GM12864 (cell line): Measurements from ENCODE around the gene CMTM6.

Source experiments
- DNase-seq: peaks from one replicate; pipeline ENCODE4 v3.0.0-alpha.2; 2011; ENCODE audit warnings: low read depth
- H3K4me3 ChIP-seq: 2 replicates; pipeline ENCODE4 v1.5.1; 2011; ENCODE audit warnings: mild to moderate bottlenecking, low read depth, low read length, control low read depth
- CTCF ChIP-seq: IDR thresholded peaks from 2 replicates; pipeline ENCODE4 v1.5.1; 2011; ENCODE audit warnings: low read depth, mild to moderate bottlenecking, moderate library complexity, low read length, control low read depth, inconsistent platforms; ENCODE audit errors: missing control alignments

The CMTM6 gene

GRCh38 chr3:32435911-32436815, 66.5 kb downstream of the CMTM6 start:
- no peak for DNase-seq
- no peak overlapping the region for H3K4me3 ChIP-seq
- TF ChIP-seq CTCF = no peak

DNA sequence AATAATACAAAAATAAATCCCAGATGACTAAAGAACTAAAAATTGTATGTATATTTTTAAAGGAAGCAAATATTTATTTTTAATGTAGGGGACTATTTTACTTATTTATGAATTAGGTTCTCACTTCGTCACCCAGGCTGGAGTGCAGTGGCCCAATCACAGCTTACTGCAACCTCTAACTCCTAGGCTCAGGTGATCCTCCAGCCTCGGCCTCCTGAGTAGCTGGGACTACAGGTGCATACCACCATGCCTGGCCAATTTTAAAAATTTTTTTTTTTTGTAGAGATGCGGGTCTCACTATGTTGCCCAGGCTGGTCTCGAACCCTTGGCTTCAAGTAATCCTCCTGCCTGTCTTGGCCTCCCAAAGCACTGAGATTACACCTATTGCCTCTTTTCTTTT, 68.4 kb downstream of the CMTM6 start:
- H3K4me3 ChIP-seq = no peak overlapping the region
- no peak for DNase-seq
- no peak for TF ChIP-seq CTCF

- no peak for TF ChIP-seq CTCF
- no peak overlapping the region; the same call in 1 of the 2 replicates for H3K4me3 ChIP-seq
- DNase-seq = no peak
Measured at GRCh38 chr3:32432711-32433530, 69.7 kb downstream of the CMTM6 start.

DNA sequence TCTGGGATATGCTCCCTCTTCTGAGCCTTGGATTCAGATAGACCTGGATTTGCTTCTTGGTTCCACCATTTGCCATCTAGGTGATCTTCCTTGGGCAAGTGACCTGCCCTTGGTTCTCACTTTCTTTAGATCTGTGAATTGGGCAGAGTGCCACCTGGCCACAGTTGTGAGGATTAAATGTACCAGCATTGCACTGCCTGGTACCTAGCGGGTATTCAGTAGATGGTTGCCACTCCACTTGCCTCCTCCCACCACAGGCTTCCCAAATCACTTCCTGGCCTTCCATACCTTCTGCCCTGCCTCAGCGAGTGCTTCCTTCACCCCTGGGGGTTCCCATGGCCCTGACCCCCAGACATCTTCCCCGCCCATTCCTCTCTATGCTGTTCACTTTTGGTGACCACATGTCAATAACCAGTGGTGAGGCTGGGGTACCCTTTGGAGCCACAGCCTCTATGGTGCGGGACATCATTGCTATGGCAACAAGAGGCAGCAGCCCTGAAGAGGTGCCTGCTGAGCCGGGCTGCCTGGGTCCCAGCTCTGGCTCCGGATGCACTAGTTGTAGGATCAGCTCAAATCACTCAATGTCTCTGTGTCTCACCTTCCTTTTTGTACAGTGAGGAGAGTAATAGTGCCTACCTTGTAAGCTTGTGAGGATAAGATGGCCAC, 70.5 kb downstream of the CMTM6 start:
- H3K4me3 ChIP-seq = no peak overlapping the region
- no peak for TF ChIP-seq CTCF
- DNase-seq = no peak

DNA sequence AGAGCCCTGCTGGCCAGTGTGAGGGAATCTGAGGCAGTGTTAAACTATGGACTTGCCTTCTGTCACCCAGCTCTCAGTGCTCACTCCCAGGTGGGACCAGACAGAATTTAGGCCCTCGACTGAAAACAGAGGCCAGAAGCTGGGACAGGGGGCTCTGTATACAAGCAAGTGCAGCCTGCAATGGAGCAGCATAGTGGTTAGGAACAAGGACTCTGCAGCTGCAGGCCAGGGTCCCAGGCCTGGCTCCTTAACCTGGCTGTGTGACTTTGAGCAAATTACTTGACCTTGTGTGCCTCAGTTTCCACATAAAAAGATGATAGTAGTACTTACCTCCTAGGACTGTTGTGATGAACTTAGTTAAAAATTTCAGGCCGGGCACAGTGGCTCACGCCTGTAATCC, 71.2 kb downstream of the CMTM6 start:
- no peak for DNase-seq
- H3K4me3 ChIP-seq = no peak overlapping the region
- no peak for TF ChIP-seq CTCF
